HCT116 (cell line): ENCODE data around the gene GFPT1.

Experiments
- JUND ChIP-seq: IDR thresholded peaks from 2 replicates; pipeline ENCODE4 v1.6.1; 2012
- SIN3A ChIP-seq: IDR thresholded peaks from 2 replicates; pipeline ENCODE4 v1.6.1; 2012; ENCODE audit warnings: low read depth
- TF ChIP-seq, protein P1 (sequence below), 3 experiments: fragments of 200-600 bp in 1 of 3; sonication (generic) in 1 of 3; IDR thresholded peaks in 2 of 3; conservative IDR thresholded peaks in 1 of 3; 2 replicates each; pipeline ENCODE4 v1.5.1; 2012 to 2017; ENCODE audit warnings: low read depth in 2 of 3, low read length in 2 of 3, antibody characterized with exemption in 1 of 3, borderline replicate concordance in 1 of 3, control low read depth in 1 of 3, mild to moderate bottlenecking in 1 of 3, mixed read lengths in 1 of 3, mixed run types in 1 of 3, moderate library complexity in 1 of 3; ENCODE audit not compliant: insufficient read depth in 1 of 3
- TF ChIP-seq, protein P2 (sequence below): IDR thresholded peaks from 2 replicates; pipeline ENCODE4 v1.6.1; 2012; ENCODE audit warnings: low read depth

DNA sequence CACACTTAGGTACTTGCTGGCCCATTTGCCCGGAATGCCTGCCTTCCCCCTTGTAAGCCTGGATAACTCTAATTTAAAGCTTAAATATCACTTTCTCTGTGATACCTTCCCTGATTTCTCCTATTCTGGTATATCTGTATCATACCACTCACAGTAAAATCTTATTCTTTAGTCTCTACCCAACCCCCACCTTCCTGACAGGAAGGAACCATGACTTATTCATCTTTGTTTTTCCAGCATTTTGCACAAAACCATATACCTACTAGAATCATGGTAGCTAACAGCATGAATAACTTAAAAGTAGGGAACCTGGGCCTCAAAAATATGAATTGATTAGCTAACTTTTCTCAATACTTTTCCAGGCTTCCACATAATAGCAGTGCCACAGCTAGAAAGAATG, 111.5 kb downstream of the GFPT1 start:
- TF ChIP-seq, protein P1, sequence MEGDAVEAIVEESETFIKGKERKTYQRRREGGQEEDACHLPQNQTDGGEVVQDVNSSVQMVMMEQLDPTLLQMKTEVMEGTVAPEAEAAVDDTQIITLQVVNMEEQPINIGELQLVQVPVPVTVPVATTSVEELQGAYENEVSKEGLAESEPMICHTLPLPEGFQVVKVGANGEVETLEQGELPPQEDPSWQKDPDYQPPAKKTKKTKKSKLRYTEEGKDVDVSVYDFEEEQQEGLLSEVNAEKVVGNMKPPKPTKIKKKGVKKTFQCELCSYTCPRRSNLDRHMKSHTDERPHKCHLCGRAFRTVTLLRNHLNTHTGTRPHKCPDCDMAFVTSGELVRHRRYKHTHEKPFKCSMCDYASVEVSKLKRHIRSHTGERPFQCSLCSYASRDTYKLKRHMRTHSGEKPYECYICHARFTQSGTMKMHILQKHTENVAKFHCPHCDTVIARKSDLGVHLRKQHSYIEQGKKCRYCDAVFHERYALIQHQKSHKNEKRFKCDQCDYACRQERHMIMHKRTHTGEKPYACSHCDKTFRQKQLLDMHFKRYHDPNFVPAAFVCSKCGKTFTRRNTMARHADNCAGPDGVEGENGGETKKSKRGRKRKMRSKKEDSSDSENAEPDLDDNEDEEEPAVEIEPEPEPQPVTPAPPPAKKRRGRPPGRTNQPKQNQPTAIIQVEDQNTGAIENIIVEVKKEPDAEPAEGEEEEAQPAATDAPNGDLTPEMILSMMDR (IDR thresholded peaks at IDR 0.05 in 2 of 3, conservative IDR thresholded peaks at IDR 0.05 in 1 of 3; ENCODE audit: borderline replicate concordance in 1 of 3, insufficient read depth in 1 of 3, low read depth in 2 of 3, low read length in 2 of 3) = no peak
- TF ChIP-seq SIN3A (no peak), JUND (no peak)
- TF ChIP-seq, protein P2, sequence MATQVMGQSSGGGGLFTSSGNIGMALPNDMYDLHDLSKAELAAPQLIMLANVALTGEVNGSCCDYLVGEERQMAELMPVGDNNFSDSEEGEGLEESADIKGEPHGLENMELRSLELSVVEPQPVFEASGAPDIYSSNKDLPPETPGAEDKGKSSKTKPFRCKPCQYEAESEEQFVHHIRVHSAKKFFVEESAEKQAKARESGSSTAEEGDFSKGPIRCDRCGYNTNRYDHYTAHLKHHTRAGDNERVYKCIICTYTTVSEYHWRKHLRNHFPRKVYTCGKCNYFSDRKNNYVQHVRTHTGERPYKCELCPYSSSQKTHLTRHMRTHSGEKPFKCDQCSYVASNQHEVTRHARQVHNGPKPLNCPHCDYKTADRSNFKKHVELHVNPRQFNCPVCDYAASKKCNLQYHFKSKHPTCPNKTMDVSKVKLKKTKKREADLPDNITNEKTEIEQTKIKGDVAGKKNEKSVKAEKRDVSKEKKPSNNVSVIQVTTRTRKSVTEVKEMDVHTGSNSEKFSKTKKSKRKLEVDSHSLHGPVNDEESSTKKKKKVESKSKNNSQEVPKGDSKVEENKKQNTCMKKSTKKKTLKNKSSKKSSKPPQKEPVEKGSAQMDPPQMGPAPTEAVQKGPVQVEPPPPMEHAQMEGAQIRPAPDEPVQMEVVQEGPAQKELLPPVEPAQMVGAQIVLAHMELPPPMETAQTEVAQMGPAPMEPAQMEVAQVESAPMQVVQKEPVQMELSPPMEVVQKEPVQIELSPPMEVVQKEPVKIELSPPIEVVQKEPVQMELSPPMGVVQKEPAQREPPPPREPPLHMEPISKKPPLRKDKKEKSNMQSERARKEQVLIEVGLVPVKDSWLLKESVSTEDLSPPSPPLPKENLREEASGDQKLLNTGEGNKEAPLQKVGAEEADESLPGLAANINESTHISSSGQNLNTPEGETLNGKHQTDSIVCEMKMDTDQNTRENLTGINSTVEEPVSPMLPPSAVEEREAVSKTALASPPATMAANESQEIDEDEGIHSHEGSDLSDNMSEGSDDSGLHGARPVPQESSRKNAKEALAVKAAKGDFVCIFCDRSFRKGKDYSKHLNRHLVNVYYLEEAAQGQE = no peak
